ENCODE measurements around the gene PFDN6.
"Not testable (repeated sequence)": the region's sequence is repeated elsewhere in the genome, so short reads cannot be mapped to it uniquely, and the experiment has no call there.

Gene PFDN6

GRCh38 chr6:33273924-33274902 lies 15.2 kb upstream of the PFDN6 start:
- Histone ChIP-seq H3K4me1 (ENCODE audit: control insufficient read depth, insufficient read depth, low read length) (peaks cover 70% of the 10 kb centered on the region), H3K4me3 (ENCODE audit: low read length in 2 of 2) (no peak overlapping the region), H3K9ac (ENCODE audit: low read length in 2 of 2) (no peak overlapping the region), H3K9me3 (ENCODE audit: control insufficient read depth in 2 of 2, low read length in 2 of 2) (no peaks in the 10 kb centered on the region), H3K27ac (ENCODE audit: low read length) (no peak overlapping the region), H3K27me3 (ENCODE audit: control insufficient read depth in 1 of 2, insufficient read depth in 2 of 2, low read length in 2 of 2) (no peaks in the 10 kb centered on the region), H3K36me3 (ENCODE audit: control insufficient read depth in 2 of 2, insufficient read depth in 2 of 2, low read length in 2 of 2) (peaks cover 19 to 29% of the 10 kb centered on the region in 2 donors)

GRCh38 chr6:33275795-33276580 lies 13.4 kb upstream of the PFDN6 start:
- Histone ChIP-seq H3K36me3 (ENCODE audit: control insufficient read depth in 2 of 2, insufficient read depth in 2 of 2, low read length in 2 of 2) (peaks cover 23 to 39% of the 10 kb centered on the region in 2 donors), H3K4me3 (ENCODE audit: low read length in 2 of 2) (peak overlapping the region; percentile 76 to 81), H3K4me1 (ENCODE audit: control insufficient read depth, insufficient read depth, low read length) (peaks cover 66% of the 10 kb centered on the region), H3K27ac (ENCODE audit: low read length) (peak overlapping the region; percentile 77), H3K9ac (ENCODE audit: low read length in 2 of 2) (peak overlapping the region in 1 of 2 donors; percentile 66)
- not testable (repeated sequence) for H3K27me3 ChIP-seq (ENCODE audit: control insufficient read depth in 1 of 2, insufficient read depth in 2 of 2, low read length in 2 of 2); H3K9me3 ChIP-seq (ENCODE audit: control insufficient read depth in 2 of 2, low read length in 2 of 2)

- no peaks in the 10 kb centered on the region for H3K9me3 ChIP-seq (ENCODE audit: control insufficient read depth in 2 of 2, low read length in 2 of 2)
- peaks cover 62% of the 10 kb centered on the region for H3K4me1 ChIP-seq (ENCODE audit: control insufficient read depth, insufficient read depth, low read length)
- H3K27me3 ChIP-seq (ENCODE audit: control insufficient read depth in 1 of 2, insufficient read depth in 2 of 2, low read length in 2 of 2): no peaks in the 10 kb centered on the region
- peak overlapping the region; percentile 66 to 68 for H3K9ac ChIP-seq (ENCODE audit: low read length in 2 of 2)
- H3K4me3 ChIP-seq (ENCODE audit: low read length in 2 of 2): peak overlapping the region; percentile 76 to 81
- H3K36me3 ChIP-seq (ENCODE audit: control insufficient read depth in 2 of 2, insufficient read depth in 2 of 2, low read length in 2 of 2): peaks cover 23 to 39% of the 10 kb centered on the region in 2 donors
- H3K27ac ChIP-seq (ENCODE audit: low read length): peak overlapping the region; percentile 77
Measured at GRCh38 chr6:33276581-33276863, 12.9 kb upstream of the PFDN6 start.

GRCh38 chr6:33276864-33277662 lies 12.3 kb upstream of the PFDN6 start, which contains the start of gene B3GALT4:
B3GALT4 (plus strand) TSS chr6:33277123; CDS start chr6:33277420, 297 bp downstream.
- H3K36me3 ChIP-seq (ENCODE audit: control insufficient read depth in 2 of 2, insufficient read depth in 2 of 2, low read length in 2 of 2): peaks cover 24 to 40% of the 10 kb centered on the region in 2 donors
- peaks cover 60% of the 10 kb centered on the region for H3K4me1 ChIP-seq (ENCODE audit: control insufficient read depth, insufficient read depth, low read length)
- no peaks in the 10 kb centered on the region for H3K9me3 ChIP-seq (ENCODE audit: control insufficient read depth in 2 of 2, low read length in 2 of 2)
- no peaks in the 10 kb centered on the region for H3K27me3 ChIP-seq (ENCODE audit: control insufficient read depth in 1 of 2, insufficient read depth in 2 of 2, low read length in 2 of 2)
- H3K9ac ChIP-seq (ENCODE audit: low read length in 2 of 2): peak within 1 kb of the TSS; percentile 66 to 68
- H3K4me3 ChIP-seq (ENCODE audit: low read length in 2 of 2): peak within 1 kb of the TSS; percentile 76 to 81
- peak within 1 kb of the TSS; percentile 77 for H3K27ac ChIP-seq (ENCODE audit: low read length)

GRCh38 chr6:33277663-33278391 lies 11.6 kb upstream of the PFDN6 start:
- H3K4me1 ChIP-seq (ENCODE audit: control insufficient read depth, insufficient read depth, low read length): peaks cover 54% of the 10 kb centered on the region
- no peaks in the 10 kb centered on the region for H3K9me3 ChIP-seq (ENCODE audit: control insufficient read depth in 2 of 2, low read length in 2 of 2)
- H3K27me3 ChIP-seq (ENCODE audit: control insufficient read depth in 1 of 2, insufficient read depth in 2 of 2, low read length in 2 of 2): no peaks in the 10 kb centered on the region
- H3K36me3 ChIP-seq (ENCODE audit: control insufficient read depth in 2 of 2, insufficient read depth in 2 of 2, low read length in 2 of 2): peaks cover 29 to 48% of the 10 kb centered on the region in 2 donors
- peak overlapping the region; percentile 76 to 81 for H3K4me3 ChIP-seq (ENCODE audit: low read length in 2 of 2)
- peak overlapping the region; percentile 77 for H3K27ac ChIP-seq (ENCODE audit: low read length)
- peak overlapping the region; percentile 66 to 68 for H3K9ac ChIP-seq (ENCODE audit: low read length in 2 of 2)

- no peaks in the 10 kb centered on the region for H3K9me3 ChIP-seq (ENCODE audit: control insufficient read depth in 2 of 2, low read length in 2 of 2)
- H3K4me3 ChIP-seq (ENCODE audit: low read length in 2 of 2): peak overlapping the region in 1 of 2 donors; percentile 81
- peaks cover 25 to 45% of the 10 kb centered on the region in 2 donors for H3K36me3 ChIP-seq (ENCODE audit: control insufficient read depth in 2 of 2, insufficient read depth in 2 of 2, low read length in 2 of 2)
- no peak overlapping the region for H3K9ac ChIP-seq (ENCODE audit: low read length in 2 of 2)
- no peaks in the 10 kb centered on the region for H3K27me3 ChIP-seq (ENCODE audit: control insufficient read depth in 1 of 2, insufficient read depth in 2 of 2, low read length in 2 of 2)
- H3K27ac ChIP-seq (ENCODE audit: low read length): peak overlapping the region; percentile 77
- H3K4me1 ChIP-seq (ENCODE audit: control insufficient read depth, insufficient read depth, low read length): peaks cover 48% of the 10 kb centered on the region
Measured at GRCh38 chr6:33278392-33278741, 11.0 kb upstream of the PFDN6 start.

- Histone ChIP-seq H3K36me3 (ENCODE audit: control insufficient read depth in 2 of 2, insufficient read depth in 2 of 2, low read length in 2 of 2) (peaks cover 25 to 46% of the 10 kb centered on the region in 2 donors), H3K4me3 (ENCODE audit: low read length in 2 of 2) (no peak overlapping the region), H3K9ac (ENCODE audit: low read length in 2 of 2) (no peak overlapping the region), H3K27me3 (ENCODE audit: control insufficient read depth in 1 of 2, insufficient read depth in 2 of 2, low read length in 2 of 2) (no peaks in the 10 kb centered on the region), H3K27ac (ENCODE audit: low read length) (no peak overlapping the region), H3K9me3 (ENCODE audit: control insufficient read depth in 2 of 2, low read length in 2 of 2) (no peaks in the 10 kb centered on the region), H3K4me1 (ENCODE audit: control insufficient read depth, insufficient read depth, low read length) (peaks cover 46% of the 10 kb centered on the region)
Measured at GRCh38 chr6:33278810-33279209, 10.6 kb upstream of the PFDN6 start.

GRCh38 chr6:33279257-33279695 lies 10.1 kb upstream of the PFDN6 start:
- peaks cover 41% of the 10 kb centered on the region for H3K4me1 ChIP-seq (ENCODE audit: control insufficient read depth, insufficient read depth, low read length)
- H3K9me3 ChIP-seq (ENCODE audit: control insufficient read depth in 2 of 2, low read length in 2 of 2): no peaks in the 10 kb centered on the region
- H3K9ac ChIP-seq (ENCODE audit: low read length in 2 of 2): no peak overlapping the region
- H3K27me3 ChIP-seq (ENCODE audit: control insufficient read depth in 1 of 2, insufficient read depth in 2 of 2, low read length in 2 of 2): no peaks in the 10 kb centered on the region
- H3K36me3 ChIP-seq (ENCODE audit: control insufficient read depth in 2 of 2, insufficient read depth in 2 of 2, low read length in 2 of 2): peaks cover 26 to 41% of the 10 kb centered on the region in 2 donors
- no peak overlapping the region for H3K4me3 ChIP-seq (ENCODE audit: low read length in 2 of 2)
- peak overlapping the region; percentile 11 for H3K27ac ChIP-seq (ENCODE audit: low read length)

- H3K9ac ChIP-seq (ENCODE audit: low read length in 2 of 2): no peak overlapping the region
- peaks cover 22 to 40% of the 10 kb centered on the region in 2 donors for H3K36me3 ChIP-seq (ENCODE audit: control insufficient read depth in 2 of 2, insufficient read depth in 2 of 2, low read length in 2 of 2)
- no peak overlapping the region for H3K4me3 ChIP-seq (ENCODE audit: low read length in 2 of 2)
- H3K27me3 ChIP-seq (ENCODE audit: control insufficient read depth in 1 of 2, insufficient read depth in 2 of 2, low read length in 2 of 2): no peaks in the 10 kb centered on the region
- H3K4me1 ChIP-seq (ENCODE audit: control insufficient read depth, insufficient read depth, low read length): peaks cover 37% of the 10 kb centered on the region
- peak overlapping the region; percentile 11 for H3K27ac ChIP-seq (ENCODE audit: low read length)
- no peaks in the 10 kb centered on the region for H3K9me3 ChIP-seq (ENCODE audit: control insufficient read depth in 2 of 2, low read length in 2 of 2)
Measured at GRCh38 chr6:33279971-33280511, 9.4 kb upstream of the PFDN6 start.
